Esophagus muscularis mucosa (tissue), 4 donors: ENCODE results near the gene TTBK2. TPM values are rescaled to one million over a fixed set of nuclear protein-coding genes. Genes with fewer than 3 reads are reported as not detected.
"Not testable (repeated sequence)": the region's sequence is repeated elsewhere in the genome, so short reads cannot be mapped to it uniquely, and the experiment has no call there.

ENCODE experiments used
- DNase-seq: peaks from one replicate; pipeline ENCODE4 v3.0.0-alpha.2; 2017; ENCODE audit errors: extremely low spot score
- H3K27ac ChIP-seq, 4 donors: fragments of 200-600 bp; sonication (generic); replicated peaks in 1 of 4; 1 replicate in 3 of 4; 2 replicates in 1 of 4; pipeline ENCODE4 v1.5.1; 2016 to 2019; ENCODE audit warnings: mild to moderate bottlenecking in 1 of 4
- H3K27me3 ChIP-seq, 4 donors: fragments of 200-600 bp; sonication (generic); one replicate each; pipeline versions ENCODE4 v1.5.1 to v1.6.0; 2016 to 2019
- H3K36me3 ChIP-seq, 4 donors: fragments of 200-600 bp; sonication (generic); one replicate each; pipeline ENCODE4 v1.5.1; 2016 to 2019
- H3K4me1 ChIP-seq, 4 donors: fragments of 200-600 bp; sonication (generic); one replicate each; pipeline ENCODE4 v1.5.1; 2016 to 2019
- H3K4me3 ChIP-seq, 4 donors: fragments of 200-600 bp; sonication (generic); 1 replicate in 2 of 4; 2 replicates in 2 of 4; pipeline ENCODE4 v1.5.1; 2016 to 2019; ENCODE audit warnings: mild to moderate bottlenecking in 4 of 4, moderate library complexity in 1 of 4
- H3K9me3 ChIP-seq, 4 donors: fragments of 200-600 bp; sonication (generic); 1 replicate in 3 of 4; 2 replicates in 1 of 4; pipeline ENCODE4 v1.5.1; 2016 to 2019
- CTCF ChIP-seq, 3 experiments: fragments of 200-600 bp in 2 of 3; fragments of 450-650 bp in 1 of 3; sonication (generic) in 2 of 3; IDR thresholded peaks; one replicate each; pipeline ENCODE4 v1.5.1; 2017 to 2019; ENCODE audit warnings: antibody characterized with exemption in 3 of 3, mild to moderate bottlenecking in 2 of 3, moderate library complexity in 1 of 3
- EP300 ChIP-seq: sonication (generic); formaldehyde crosslinking; IDR thresholded peaks from one replicate; pipeline ENCODE4 v1.6.1; 2017; ENCODE audit warnings: antibody characterized with exemption
- POLR2A ChIP-seq: fragments of 450-650 bp; IDR thresholded peaks from one replicate; pipeline ENCODE4 v1.6.1; 2017; ENCODE audit warnings: antibody characterized with exemption, moderate library complexity, mild to moderate bottlenecking, low read depth
- POLR2AphosphoS5 ChIP-seq, 2 donors: sonication (generic); formaldehyde crosslinking; IDR thresholded peaks; one replicate each; pipeline ENCODE4 v1.6.1; 2017; ENCODE audit warnings: antibody characterized with exemption in 2 of 2
- WGBS: methylation state at CpG from one replicate; pipeline ENCODE4 v1.1.5; 2018; 5-methylcytosine and 5-hydroxymethylcytosine counted together
- intact Hi-C: fragments of 100-400 bp; cut with DNase I; formaldehyde crosslinking; loops from one replicate; pipeline ENCODE4 v1.15.1; 2023
- total RNA-seq, 4 donors: library from RNA; depleted of rRNA; stranded (reverse); fragments of >200 nt; gene quantifications; one replicate each; pipeline versions ENCODE4 v1.1.0 to v1.2.1, GENCODE V29; 2016

TTBK2 gene
- total RNA-seq, 4 donors from 2014 or later = 19.4 to 33.0 (median 25.1) TPM

DNA sequence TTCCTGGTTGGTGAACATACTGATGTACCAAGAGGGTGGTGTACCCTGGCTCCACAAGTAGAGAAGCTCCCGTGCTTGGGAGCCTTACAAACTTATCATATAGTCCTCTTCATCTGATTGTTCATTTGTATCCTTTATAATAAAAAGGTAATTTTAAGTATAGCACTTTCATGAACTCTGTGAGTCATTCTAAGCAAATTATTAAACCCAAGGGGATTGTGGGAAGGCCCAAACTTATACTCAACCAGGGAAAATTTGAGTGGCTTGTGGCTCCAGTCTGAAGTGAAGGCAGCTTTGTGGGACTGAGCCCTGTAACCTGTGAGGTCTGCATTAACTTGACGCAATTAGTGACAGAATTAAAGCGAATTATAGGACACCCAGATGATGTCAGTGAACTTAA, 29.0 kb downstream of the TTBK2 start:
- H3K27ac ChIP-seq = no peak overlapping the region
- DNase-seq = no peak
- TF ChIP-seq POLR2A = no peak
- TF ChIP-seq CTCF (IDR thresholded peaks at IDR 0.05) = no peak
- no peak for TF ChIP-seq POLR2AphosphoS5 (IDR thresholded peaks at IDR 0.05)
- no peak for TF ChIP-seq EP300
- 96% methylated on average over 3 of the region's 3 CpGs for WGBS
- H3K27me3 ChIP-seq = no peaks in the 10 kb centered on the region
- no peaks in the 10 kb centered on the region for H3K9me3 ChIP-seq
- no peaks in the 10 kb centered on the region for H3K36me3 ChIP-seq
- intact Hi-C loops = no loop called here
- peaks cover 13 to 23% (median 16%) of the 10 kb centered on the region in 4 donors for H3K4me1 ChIP-seq
- H3K4me3 ChIP-seq = no peak overlapping the region

DNA sequence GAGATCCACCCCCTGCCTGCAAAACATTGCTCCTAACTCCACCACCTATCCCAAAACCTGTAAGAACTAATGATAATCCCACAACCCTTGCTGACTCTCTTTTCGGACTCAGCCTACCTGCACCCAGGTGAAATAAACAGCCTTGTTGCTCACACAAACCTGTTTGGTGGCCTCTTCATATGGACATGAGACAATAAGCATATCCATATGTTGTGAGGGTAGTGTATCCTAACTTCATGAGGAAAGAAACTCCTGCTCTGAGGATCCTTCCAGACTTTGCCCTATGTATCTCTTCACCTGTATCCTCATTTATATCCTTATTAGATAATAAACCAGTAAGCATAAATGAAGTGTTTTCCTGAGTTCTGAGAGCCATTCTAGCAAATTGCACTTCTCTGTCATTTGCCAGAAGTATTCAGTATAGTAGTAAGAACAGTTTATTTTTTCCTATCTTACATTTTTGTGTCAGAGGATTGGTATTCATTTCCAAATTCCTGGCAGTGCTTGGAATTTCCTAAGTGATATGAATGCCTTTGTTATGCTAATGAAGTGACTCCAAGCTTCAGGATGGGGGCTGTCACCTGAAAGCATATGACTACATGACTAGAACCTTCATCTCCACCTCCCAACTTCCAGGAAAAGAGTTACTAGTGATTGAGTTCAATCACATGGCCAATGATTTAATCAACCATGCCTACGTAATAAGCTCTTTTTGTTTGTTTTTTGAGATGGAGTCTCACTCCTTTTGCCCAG, 30.2 kb downstream of the TTBK2 start:
- DNase-seq = no peak
- H3K4me1 ChIP-seq = peaks cover 13 to 23% (median 16%) of the 10 kb centered on the region in 4 donors
- intact Hi-C loops = no loop called here

DNA sequence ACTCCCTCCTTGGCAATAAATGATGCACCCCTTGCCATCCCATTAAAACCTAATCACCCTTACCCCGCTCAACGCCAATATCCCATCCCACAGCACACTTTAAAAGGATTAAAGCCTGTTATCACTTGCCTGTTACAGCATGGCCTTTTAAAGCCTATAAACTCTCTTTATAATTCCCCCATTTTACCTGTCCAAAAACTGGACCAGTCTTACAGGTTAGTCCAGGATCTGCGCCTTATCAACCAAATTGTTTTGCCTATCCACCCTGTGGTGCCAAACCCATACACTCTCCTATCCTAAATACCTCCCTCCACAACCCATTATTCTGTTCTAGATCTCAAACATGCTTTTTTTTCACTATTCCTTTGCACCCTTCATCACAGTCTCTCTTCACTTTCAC, 33.2 kb downstream of the TTBK2 start:
- 96% methylated on average over 3 of the region's 3 CpGs for WGBS
- H3K4me3 ChIP-seq, H3K27ac ChIP-seq, H3K9me3 ChIP-seq, intact Hi-C loops, H3K36me3 ChIP-seq, H3K27me3 ChIP-seq, DNase-seq: not testable (repeated sequence)
- peaks cover 13 to 23% (median 16%) of the 10 kb centered on the region in 4 donors for H3K4me1 ChIP-seq

More for the DNA sequence above, 30.2 kb downstream of the TTBK2 start:
- Histone ChIP-seq H3K36me3 (no peaks in the 10 kb centered on the region), H3K4me3 (no peak overlapping the region), H3K27me3 (no peaks in the 10 kb centered on the region), H3K9me3 (no peaks in the 10 kb centered on the region), H3K27ac (no peak overlapping the region)
- WGBS = 79% methylated on average over 2 of the region's 2 CpGs
- TF ChIP-seq CTCF (IDR thresholded peaks at IDR 0.05) = no peak
- no peak for TF ChIP-seq POLR2AphosphoS5 (IDR thresholded peaks at IDR 0.05)

GRCh38 chr15:42880121-42880520, 40.5 kb downstream of the TTBK2 start:
- Histone ChIP-seq H3K9me3 (no peaks in the 10 kb centered on the region), H3K4me1 (peaks cover 0 to 17% (median 2%) of the 10 kb centered on the region in 4 donors), H3K27ac (no peak overlapping the region), H3K36me3 (no peaks in the 10 kb centered on the region), H3K4me3 (no peak overlapping the region), H3K27me3 (no peaks in the 10 kb centered on the region)
- no peak for TF ChIP-seq EP300
- no peak for TF ChIP-seq POLR2AphosphoS5 (IDR thresholded peaks at IDR 0.05)
- no peak for TF ChIP-seq CTCF (IDR thresholded peaks at IDR 0.05)
- no peak for DNase-seq
- 92% methylated on average over 1 of the region's 1 CpG for WGBS
- intact Hi-C loops = no loop called here

DNA sequence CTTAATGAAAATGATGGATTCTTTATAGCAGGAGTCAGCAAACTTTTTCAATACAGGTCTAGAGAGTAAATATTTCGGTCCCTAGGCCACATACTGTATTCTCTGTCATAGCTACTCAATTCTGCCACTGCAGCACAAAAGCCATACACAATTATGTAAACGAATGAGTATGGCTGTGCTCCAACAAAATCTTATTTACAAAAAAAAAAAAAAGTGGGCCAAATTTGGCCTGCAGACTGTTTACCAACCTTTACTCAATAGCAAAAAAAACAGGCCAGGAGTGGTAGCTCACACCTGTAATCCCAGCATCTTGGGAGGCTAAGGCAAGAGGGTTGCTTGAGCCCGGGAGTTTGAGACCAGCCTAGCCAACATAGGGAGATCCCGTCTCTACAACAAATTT, 41.1 kb downstream of the TTBK2 start:
- WGBS = 85% methylated on average over 4 of the region's 4 CpGs
- Histone ChIP-seq H3K4me1 (peaks cover 0 to 17% (median 2%) of the 10 kb centered on the region in 4 donors), H3K4me3 (no peak overlapping the region), H3K9me3 (no peaks in the 10 kb centered on the region), H3K36me3 (no peaks in the 10 kb centered on the region), H3K27me3 (no peaks in the 10 kb centered on the region), H3K27ac (no peak overlapping the region)
- TF ChIP-seq POLR2AphosphoS5 (IDR thresholded peaks at IDR 0.05) (no peak), EP300 (no peak), POLR2A (no peak), CTCF (IDR thresholded peaks at IDR 0.05) (no peak)
- intact Hi-C loops = no loop called here
- no peak for DNase-seq
